ENCODE data around the gene SREK1IP1. TPM values are rescaled to one million over a fixed set of nuclear protein-coding genes. Genes with fewer than 3 reads are reported as not detected.

The SREK1IP1 gene
- total RNA-seq, 1 experiment from 2014 or later = 31.7 TPM

GRCh38 chr5:64800926-64801325 lies 32.4 kb upstream of the SREK1IP1 start:
- POLR2A ChIA-PET (ENCODE audit: low non-redundant PET) = no interaction called here
- Histone ChIP-seq H3K9me3 (ENCODE audit: low read depth, low read length, poor library complexity, severe bottlenecking) (no peaks in the 10 kb centered on the region), H3K36me3 (ENCODE audit: insufficient read depth, low read length, poor library complexity, severe bottlenecking) (no peaks in the 10 kb centered on the region), H3K4me3 (ENCODE audit: low read depth, low read length, poor library complexity, severe bottlenecking) (no peak overlapping the region), H3K4me1 (ENCODE audit: insufficient read depth, low read length, poor library complexity, severe bottlenecking) (no peaks in the 10 kb centered on the region), H3K27me3 (replicated peaks; ENCODE audit: insufficient read depth, low read depth, low read length, poor library complexity) (no peaks in the 10 kb centered on the region), H3K27ac (ENCODE audit: low read depth, low read length, poor library complexity, severe bottlenecking) (no peak overlapping the region)
- BruUV-seq (replicated peaks) = no TSS peak
- intact Hi-C loops (cut with micrococcal nuclease; ENCODE audit: unreplicated experiment) = no loop called here
- DNase-seq (ENCODE audit: low spot score) = no peak
- CTCF ChIA-PET = no interaction called here
- TF ChIP-seq EZH2 (IDR thresholded peaks at IDR 0.05; ENCODE audit: borderline replicate concordance, low read depth, low read length, poor library complexity, severe bottlenecking) = no peak
- TF ChIP-seq CTCF (conservative IDR thresholded peaks at IDR 0.05; ENCODE audit: low read depth, low read length) = no peak

GRCh38 chr5:64796301-64796700 lies 27.8 kb upstream of the SREK1IP1 start:
- ChIA-PET POLR2A (ENCODE audit: low non-redundant PET) (no interaction called here), CTCF (no interaction called here)
- no peak overlapping the region for H3K27ac ChIP-seq (ENCODE audit: low read depth, low read length, poor library complexity, severe bottlenecking)
- H3K4me3 ChIP-seq (ENCODE audit: low read depth, low read length, poor library complexity, severe bottlenecking) = no peak overlapping the region
- H3K27me3 ChIP-seq (replicated peaks; ENCODE audit: insufficient read depth, low read depth, low read length, poor library complexity) = no peaks in the 10 kb centered on the region
- TF ChIP-seq CTCF (conservative IDR thresholded peaks at IDR 0.05; ENCODE audit: low read depth, low read length) = no peak
- no peak for TF ChIP-seq EZH2 (IDR thresholded peaks at IDR 0.05; ENCODE audit: borderline replicate concordance, low read depth, low read length, poor library complexity, severe bottlenecking)
- intact Hi-C loops (cut with micrococcal nuclease; ENCODE audit: unreplicated experiment) = no loop called here
- no peaks in the 10 kb centered on the region for H3K9me3 ChIP-seq (ENCODE audit: low read depth, low read length, poor library complexity, severe bottlenecking)
- DNase-seq (ENCODE audit: low spot score) = no peak
- BruUV-seq (replicated peaks) = no TSS peak
- H3K36me3 ChIP-seq (ENCODE audit: insufficient read depth, low read length, poor library complexity, severe bottlenecking) = no peaks in the 10 kb centered on the region
- no peaks in the 10 kb centered on the region for H3K4me1 ChIP-seq (ENCODE audit: insufficient read depth, low read length, poor library complexity, severe bottlenecking)

GRCh38 chr5:64794053-64794770 lies 25.7 kb upstream of the SREK1IP1 start:
- no peak for TF ChIP-seq EZH2 (IDR thresholded peaks at IDR 0.05; ENCODE audit: borderline replicate concordance, low read depth, low read length, poor library complexity, severe bottlenecking)
- TF ChIP-seq CTCF (conservative IDR thresholded peaks at IDR 0.05; ENCODE audit: low read depth, low read length) = no peak
- intact Hi-C loops (cut with micrococcal nuclease; ENCODE audit: unreplicated experiment) = no loop called here

More at GRCh38 chr5:64794053-64794770, 25.7 kb upstream of the SREK1IP1 start:
- H3K9me3 ChIP-seq (ENCODE audit: low read depth, low read length, poor library complexity, severe bottlenecking) = no peaks in the 10 kb centered on the region
- no peak overlapping the region for H3K4me3 ChIP-seq (ENCODE audit: low read depth, low read length, poor library complexity, severe bottlenecking)
- no peak overlapping the region for H3K27ac ChIP-seq (ENCODE audit: low read depth, low read length, poor library complexity, severe bottlenecking)
- no peaks in the 10 kb centered on the region for H3K36me3 ChIP-seq (ENCODE audit: insufficient read depth, low read length, poor library complexity, severe bottlenecking)
- POLR2A ChIA-PET (ENCODE audit: low non-redundant PET) = no interaction called here
- peak; percentile 45 for DNase-seq (ENCODE audit: low spot score)
- H3K4me1 ChIP-seq (ENCODE audit: insufficient read depth, low read length, poor library complexity, severe bottlenecking) = no peaks in the 10 kb centered on the region
- BruUV-seq (replicated peaks) = no TSS peak
- CTCF ChIA-PET = no interaction called here
- no peaks in the 10 kb centered on the region for H3K27me3 ChIP-seq (replicated peaks; ENCODE audit: insufficient read depth, low read depth, low read length, poor library complexity)
